GM10847 (cell line): ENCODE measurements around the gene CDC20B.

Experiments
- POLR2A ChIP-seq: IDR thresholded peaks from 2 replicates; pipeline ENCODE4 v1.6.1; 2011; ENCODE audit not compliant: insufficient read length; ENCODE audit errors: extremely low read depth

Gene CDC20B

GRCh38 chr5:55176176-55176818 is 3.3 kb upstream of the CDC20B start:
- TF ChIP-seq POLR2A = no peak

- TF ChIP-seq POLR2A = no peak
Observed at GRCh38 chr5:55175781-55176175, 2.8 kb upstream of the CDC20B start.

GRCh38 chr5:55173687-55174230 is 782 bp upstream of the CDC20B start:
- TF ChIP-seq POLR2A = no peak

GRCh38 chr5:55172051-55172899 is 702 bp downstream of the CDC20B start:
- no peak for TF ChIP-seq POLR2A

GRCh38 chr5:55171471-55171870 is 1.5 kb downstream of the CDC20B start:
- TF ChIP-seq POLR2A = no peak

DNA sequence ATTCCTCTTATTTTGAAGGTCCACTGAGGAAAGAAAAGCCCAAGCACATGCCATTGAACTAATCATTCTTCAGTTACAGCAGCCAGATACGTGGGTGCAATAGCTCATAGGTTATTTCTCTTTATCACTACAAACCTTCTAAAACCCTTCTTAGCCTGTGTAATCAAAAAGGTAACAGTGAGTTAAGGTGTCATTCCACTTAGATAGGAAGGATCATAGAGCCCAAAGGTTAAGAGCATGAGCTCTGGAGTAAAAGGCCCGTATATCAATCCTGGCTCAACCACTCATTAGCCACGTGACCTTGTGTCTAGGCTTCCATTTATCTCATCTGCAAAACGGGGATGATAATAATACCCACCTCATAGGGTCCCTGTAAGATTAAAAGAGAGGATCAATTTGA is 10.3 kb downstream of the CDC20B start:
- TF ChIP-seq POLR2A = no peak

DNA sequence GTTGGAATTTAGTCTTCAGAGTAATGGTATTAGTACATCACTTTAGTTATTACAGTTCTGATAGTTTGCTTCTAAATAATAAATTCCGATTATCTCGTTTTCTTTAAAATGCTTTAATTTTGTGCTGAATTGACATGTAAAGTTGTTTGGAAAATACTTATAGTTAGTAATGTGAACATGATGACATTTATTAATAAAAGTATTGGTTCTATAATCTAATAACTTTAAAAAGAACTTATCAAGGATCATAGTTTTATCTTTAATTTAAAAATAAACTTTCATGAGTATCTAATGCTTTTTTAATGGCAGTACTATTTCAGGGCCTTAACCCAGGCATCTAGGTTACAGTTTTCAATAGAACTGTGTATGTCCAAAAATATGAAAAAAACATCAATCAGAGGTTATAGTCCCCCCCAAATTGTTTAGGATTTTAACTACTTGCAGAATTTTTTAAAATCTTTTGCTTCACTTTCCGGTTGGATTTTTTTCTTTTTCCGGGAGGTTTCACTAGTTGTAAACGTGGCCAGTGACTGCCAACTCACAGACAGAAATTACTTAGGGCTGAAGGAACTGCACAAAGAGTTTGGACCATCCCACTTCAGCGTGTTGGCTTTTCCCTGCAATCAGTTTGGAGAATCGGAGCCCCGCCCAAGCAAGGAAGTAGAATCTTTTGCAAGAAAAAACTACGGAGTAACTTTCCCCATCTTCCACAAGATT is 12.3 kb downstream of the CDC20B start:
- no peak for TF ChIP-seq POLR2A

DNA sequence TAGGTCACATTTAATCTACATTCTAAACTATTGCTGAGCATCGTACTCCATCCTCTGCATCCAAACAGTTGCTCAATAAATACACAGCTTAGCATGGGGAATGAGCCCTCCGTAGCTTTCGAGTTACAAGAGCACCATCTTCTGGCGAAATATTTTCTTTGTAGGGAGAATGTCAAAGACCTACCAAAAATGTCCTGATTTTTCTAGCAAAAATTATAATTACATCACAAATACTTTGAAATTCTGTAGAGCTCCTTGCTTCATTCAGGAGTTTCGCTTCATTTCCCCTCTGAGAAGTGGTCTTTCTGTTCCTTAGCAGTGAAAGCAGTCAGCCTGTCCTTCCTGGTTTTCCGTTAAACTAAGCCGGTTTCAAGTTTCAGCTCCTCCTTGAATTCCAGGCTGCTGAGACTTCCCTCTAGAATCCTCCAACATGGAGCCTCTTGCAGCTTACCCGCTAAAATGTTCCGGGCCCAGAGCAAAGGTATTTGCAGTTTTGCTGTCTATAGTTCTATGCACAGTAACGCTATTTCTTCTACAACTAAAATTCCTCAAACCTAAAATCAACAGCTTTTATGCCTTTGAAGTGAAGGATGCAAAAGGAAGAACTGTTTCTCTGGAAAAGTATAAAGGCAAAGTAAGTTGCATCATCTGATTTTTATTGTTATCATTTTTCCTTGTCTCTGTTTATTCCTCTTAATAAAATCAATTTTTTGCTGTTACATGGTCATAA is 13.0 kb downstream of the CDC20B start, which contains the start of gene GPX8:
GPX8 (plus strand) TSS at position 409 of the 730 bp plus-strand sequence; CDS start at position 431, 22 bp downstream.
- no peak for TF ChIP-seq POLR2A

DNA sequence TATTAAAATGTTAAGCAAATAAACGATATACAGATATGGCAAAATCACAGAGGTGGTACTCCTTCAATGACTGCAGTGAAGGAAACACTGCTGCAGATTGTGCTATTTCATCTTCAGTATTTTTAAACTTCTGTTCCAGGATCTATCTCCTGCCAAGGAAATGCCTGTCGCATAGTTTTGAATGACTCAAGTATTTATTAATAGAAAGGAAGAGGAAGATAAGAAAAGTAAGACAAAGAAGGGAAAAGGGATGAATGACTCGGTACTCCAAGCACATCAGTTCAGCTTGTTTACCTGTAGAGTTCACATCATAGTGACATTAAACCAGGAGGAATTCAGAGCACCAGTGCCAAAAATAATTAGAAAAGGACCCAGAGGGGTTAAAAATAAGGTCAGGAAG is 18.1 kb downstream of the CDC20B start:
- no peak for TF ChIP-seq POLR2A

DNA sequence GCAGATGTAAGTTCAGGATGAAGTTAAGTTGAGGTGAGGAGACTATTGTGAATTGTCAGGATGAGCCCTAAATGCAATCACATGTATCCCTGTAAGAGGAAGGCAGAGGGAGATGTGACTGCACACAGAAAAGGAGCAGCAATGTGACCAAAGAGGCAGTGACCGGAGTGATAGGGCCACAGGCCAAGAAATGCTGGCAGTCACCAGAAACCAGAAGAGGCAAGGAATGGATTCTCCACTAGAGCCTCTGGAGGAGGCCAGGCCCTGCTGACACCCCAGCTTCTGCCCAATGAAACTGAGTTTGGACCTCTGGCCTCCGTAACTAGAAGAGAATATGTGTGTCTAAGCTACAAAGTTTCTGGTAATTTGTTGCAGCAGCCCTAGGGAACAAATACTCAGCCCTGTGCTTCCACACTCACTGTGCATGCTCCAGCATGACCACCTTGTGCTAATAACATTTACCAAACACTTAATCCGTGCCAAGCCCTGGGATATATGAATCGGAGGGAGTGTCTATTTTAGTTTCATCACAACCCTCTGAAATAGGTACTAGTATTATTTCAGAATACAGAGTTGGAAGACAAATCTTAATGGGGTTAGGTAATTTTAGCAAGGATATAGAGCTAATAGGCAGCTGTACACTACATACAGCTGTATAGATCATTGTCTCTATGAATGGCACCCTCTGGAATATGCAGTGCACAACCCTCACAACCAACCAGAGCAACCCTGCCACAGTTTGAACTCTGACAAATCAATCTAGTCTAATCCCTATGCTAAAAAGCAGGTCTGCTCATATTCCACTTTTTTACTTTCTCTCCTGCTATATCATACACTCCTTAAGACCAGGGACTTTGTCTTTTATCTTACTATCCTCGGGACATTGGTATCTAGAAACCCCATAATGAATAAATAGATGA is 20.8 kb downstream of the CDC20B start:
- no peak for TF ChIP-seq POLR2A

DNA sequence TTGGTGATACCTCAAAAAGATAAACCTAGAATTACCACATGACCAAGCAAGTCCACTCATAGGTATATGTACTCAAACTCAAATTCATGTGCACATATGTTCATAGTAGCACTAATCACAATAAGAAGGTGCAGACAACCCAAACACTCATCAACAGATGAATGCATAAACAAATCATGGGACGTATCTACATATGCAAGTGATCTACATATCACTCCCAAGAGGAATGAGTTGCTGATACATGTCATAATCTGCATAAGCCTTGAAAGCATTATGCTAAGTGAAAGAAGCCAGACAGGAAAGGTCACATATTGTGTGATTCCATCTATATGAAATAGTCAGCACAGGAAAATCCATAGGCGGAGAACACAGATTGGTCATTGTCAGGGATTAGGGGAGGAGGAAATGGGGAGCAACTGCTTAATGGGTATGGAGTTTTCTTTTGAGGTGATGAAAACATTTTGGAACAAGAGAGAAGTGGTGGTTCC is 23.6 kb downstream of the CDC20B start:
- TF ChIP-seq POLR2A = no peak

- no peak for TF ChIP-seq POLR2A
Observed at GRCh38 chr5:55146543-55147151, 26.3 kb downstream of the CDC20B start.

DNA sequence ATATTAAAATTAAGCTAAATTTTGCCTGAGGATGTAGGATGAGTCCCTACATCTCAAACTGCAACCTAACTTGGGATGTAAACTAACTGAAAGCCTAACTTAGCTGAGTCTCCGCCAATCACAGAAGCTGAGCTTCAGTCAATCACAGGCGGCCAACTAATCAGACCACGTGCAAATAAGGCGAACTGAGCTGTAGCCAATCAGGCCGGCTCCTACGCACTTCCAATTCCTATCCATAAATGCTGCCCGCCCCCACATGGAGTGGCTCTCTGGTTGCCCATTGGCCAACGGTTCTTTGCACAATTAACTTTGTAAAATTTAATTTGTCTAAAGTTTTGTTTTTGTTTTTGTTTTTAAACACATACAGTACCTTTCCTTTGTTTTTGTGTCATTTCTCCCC is 26.9 kb downstream of the CDC20B start:
- TF ChIP-seq POLR2A = no peak
